Measurements from ENCODE around the gene OR10AG1. TPM values are rescaled to one million over a fixed set of nuclear protein-coding genes. Genes with fewer than 3 reads are reported as not detected.

The OR10AG1 gene
- total and polyA plus RNA-seq, 9 of the 15 experiments (the other 6 are each of a cell fraction or from before 2014, with no cell fraction given), result not detected

DNA sequence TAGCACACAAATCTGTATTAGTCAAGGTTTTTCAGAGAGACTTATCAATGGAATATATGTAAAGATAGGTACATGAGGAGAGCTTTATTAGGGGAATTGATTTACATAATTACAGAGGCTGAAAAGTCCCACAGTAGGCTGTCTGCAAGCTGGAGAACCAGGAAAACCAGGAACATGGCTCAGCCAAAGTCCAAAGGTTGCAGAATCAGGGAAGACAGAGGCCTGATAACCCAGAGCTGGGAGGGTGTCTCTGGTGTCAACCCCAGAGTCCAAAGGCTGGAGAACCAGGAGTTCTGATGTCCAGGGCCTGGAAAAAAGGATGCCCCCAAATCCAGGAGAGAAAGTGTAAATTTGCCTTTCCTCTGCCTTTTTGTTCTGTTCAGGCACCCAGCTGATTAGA is 41.0 kb upstream of the OR10AG1 start:
- Histone ChIP-seq H3K79me2 (ENCODE audit: control insufficient read depth, insufficient read depth, low read length) (no peaks in the 10 kb centered on the region), H3K9me3 (replicated peaks; ENCODE audit: control insufficient read depth, insufficient read depth, low read depth, low read length) (no peaks in the 10 kb centered on the region), H3K27me3 (ENCODE audit: control insufficient read depth in 2 of 2, insufficient read depth in 2 of 2, low read length in 2 of 2) (no peaks in the 10 kb centered on the region), H3K9ac (ENCODE audit: insufficient read depth in 1 of 2, low read depth in 2 of 2, low read length in 2 of 2) (no peak overlapping the region), H3K27ac (ENCODE audit: extremely low read depth, low read depth, low read length) (no peak overlapping the region), H3K4me2 (ENCODE audit: insufficient read depth, low read length) (no peak overlapping the region), H3K4me1 (replicated peaks in 1 of 2; ENCODE audit: control insufficient read depth in 2 of 2, insufficient read depth in 2 of 2, low read length in 2 of 2) (no peaks in the 10 kb centered on the region), H3K9me1 (ENCODE audit: control insufficient read depth, insufficient read depth, low read length) (no peaks in the 10 kb centered on the region), H3K4me3 (no peak overlapping the region), H4K20me1 (replicated peaks; ENCODE audit: control insufficient read depth, insufficient read depth, low read length) (no peaks in the 10 kb centered on the region), H2AFZ (ENCODE audit: low read depth, low read length) (no peak overlapping the region), H3K36me3 (ENCODE audit: control insufficient read depth, insufficient read depth, low read length) (no peaks in the 10 kb centered on the region)
- intact Hi-C loops (cut with micrococcal nuclease), result no loop called here
- no peak for ATAC-seq
- FAIRE-seq, result no peak
- DNase-seq (ENCODE audit: extremely low read depth in 1 of 4, low spot score in 3 of 4), result no peak
- ChIA-PET CTCF (ENCODE audit: low intra/inter-chr PET ratio) (no interaction called here), POLR2A (interaction anchor here (0.7 kb wide), 1 partner anchor 1845 kb away, joined by 4 read pairs; no protein-coding TSS in a partner anchor)
- no TSS peak for BruUV-seq (replicated peaks)
- in situ Hi-C loops (cut with MboI), result no loop called here
- TF ChIP-seq ZNF431 (CRISPR knock-in tag; IDR thresholded peaks at IDR 0.05), result no peak
- TF ChIP-seq CBX5 (IDR thresholded peaks at IDR 0.05; ENCODE audit: borderline replicate concordance, low read depth), result no peak
- no peak for TF ChIP-seq MYNN (IDR thresholded peaks at IDR 0.05)
- TF ChIP-seq MYNN (CRISPR knock-in tag; IDR thresholded peaks at IDR 0.05), result no peak
- TF ChIP-seq, protein P1, sequence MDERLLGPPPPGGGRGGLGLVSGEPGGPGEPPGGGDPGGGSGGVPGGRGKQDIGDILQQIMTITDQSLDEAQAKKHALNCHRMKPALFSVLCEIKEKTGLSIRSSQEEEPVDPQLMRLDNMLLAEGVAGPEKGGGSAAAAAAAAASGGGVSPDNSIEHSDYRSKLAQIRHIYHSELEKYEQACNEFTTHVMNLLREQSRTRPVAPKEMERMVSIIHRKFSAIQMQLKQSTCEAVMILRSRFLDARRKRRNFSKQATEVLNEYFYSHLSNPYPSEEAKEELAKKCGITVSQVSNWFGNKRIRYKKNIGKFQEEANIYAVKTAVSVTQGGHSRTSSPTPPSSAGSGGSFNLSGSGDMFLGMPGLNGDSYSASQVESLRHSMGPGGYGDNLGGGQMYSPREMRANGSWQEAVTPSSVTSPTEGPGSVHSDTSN (CRISPR knock-in tag; IDR thresholded peaks at IDR 0.05; ENCODE audit: low read depth), result no peak
- TF ChIP-seq, protein P1 (tag; conservative IDR thresholded peaks at IDR 0.05; ENCODE audit: low read depth), result no peak
- TF ChIP-seq, protein P2, sequence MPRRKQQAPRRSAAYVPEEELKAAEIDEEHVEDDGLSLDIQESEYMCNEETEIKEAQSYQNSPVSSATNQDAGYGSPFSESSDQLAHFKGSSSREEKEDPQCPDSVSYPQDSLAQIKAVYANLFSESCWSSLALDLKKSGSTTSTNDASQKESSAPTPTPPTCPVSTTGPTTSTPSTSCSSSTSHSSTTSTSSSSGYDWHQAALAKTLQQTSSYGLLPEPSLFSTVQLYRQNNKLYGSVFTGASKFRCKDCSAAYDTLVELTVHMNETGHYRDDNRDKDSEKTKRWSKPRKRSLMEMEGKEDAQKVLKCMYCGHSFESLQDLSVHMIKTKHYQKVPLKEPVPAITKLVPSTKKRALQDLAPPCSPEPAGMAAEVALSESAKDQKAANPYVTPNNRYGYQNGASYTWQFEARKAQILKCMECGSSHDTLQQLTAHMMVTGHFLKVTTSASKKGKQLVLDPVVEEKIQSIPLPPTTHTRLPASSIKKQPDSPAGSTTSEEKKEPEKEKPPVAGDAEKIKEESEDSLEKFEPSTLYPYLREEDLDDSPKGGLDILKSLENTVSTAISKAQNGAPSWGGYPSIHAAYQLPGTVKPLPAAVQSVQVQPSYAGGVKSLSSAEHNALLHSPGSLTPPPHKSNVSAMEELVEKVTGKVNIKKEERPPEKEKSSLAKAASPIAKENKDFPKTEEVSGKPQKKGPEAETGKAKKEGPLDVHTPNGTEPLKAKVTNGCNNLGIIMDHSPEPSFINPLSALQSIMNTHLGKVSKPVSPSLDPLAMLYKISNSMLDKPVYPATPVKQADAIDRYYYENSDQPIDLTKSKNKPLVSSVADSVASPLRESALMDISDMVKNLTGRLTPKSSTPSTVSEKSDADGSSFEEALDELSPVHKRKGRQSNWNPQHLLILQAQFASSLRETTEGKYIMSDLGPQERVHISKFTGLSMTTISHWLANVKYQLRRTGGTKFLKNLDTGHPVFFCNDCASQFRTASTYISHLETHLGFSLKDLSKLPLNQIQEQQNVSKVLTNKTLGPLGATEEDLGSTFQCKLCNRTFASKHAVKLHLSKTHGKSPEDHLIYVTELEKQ (CRISPR knock-in tag; IDR thresholded peaks at IDR 0.05), result no peak
- TF ChIP-seq, protein P3, sequence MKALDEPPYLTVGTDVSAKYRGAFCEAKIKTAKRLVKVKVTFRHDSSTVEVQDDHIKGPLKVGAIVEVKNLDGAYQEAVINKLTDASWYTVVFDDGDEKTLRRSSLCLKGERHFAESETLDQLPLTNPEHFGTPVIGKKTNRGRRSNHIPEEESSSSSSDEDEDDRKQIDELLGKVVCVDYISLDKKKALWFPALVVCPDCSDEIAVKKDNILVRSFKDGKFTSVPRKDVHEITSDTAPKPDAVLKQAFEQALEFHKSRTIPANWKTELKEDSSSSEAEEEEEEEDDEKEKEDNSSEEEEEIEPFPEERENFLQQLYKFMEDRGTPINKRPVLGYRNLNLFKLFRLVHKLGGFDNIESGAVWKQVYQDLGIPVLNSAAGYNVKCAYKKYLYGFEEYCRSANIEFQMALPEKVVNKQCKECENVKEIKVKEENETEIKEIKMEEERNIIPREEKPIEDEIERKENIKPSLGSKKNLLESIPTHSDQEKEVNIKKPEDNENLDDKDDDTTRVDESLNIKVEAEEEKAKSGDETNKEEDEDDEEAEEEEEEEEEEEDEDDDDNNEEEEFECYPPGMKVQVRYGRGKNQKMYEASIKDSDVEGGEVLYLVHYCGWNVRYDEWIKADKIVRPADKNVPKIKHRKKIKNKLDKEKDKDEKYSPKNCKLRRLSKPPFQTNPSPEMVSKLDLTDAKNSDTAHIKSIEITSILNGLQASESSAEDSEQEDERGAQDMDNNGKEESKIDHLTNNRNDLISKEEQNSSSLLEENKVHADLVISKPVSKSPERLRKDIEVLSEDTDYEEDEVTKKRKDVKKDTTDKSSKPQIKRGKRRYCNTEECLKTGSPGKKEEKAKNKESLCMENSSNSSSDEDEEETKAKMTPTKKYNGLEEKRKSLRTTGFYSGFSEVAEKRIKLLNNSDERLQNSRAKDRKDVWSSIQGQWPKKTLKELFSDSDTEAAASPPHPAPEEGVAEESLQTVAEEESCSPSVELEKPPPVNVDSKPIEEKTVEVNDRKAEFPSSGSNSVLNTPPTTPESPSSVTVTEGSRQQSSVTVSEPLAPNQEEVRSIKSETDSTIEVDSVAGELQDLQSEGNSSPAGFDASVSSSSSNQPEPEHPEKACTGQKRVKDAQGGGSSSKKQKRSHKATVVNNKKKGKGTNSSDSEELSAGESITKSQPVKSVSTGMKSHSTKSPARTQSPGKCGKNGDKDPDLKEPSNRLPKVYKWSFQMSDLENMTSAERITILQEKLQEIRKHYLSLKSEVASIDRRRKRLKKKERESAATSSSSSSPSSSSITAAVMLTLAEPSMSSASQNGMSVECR (CRISPR knock-in tag; IDR thresholded peaks at IDR 0.05), result no peak
- no peak for TF ChIP-seq ZNF282 (CRISPR knock-in tag; IDR thresholded peaks at IDR 0.05)
- no peak for TF ChIP-seq POLR3G (IDR thresholded peaks at IDR 0.05; ENCODE audit: extremely low read depth, insufficient read length, insufficient replicate concordance)
- TF ChIP-seq ZNF699 (CRISPR knock-in tag; IDR thresholded peaks at IDR 0.05; ENCODE audit: insufficient replicate concordance), result no peak
- no peak for TF ChIP-seq PRPF4 (IDR thresholded peaks at IDR 0.05; ENCODE audit: insufficient read depth, low read depth, low read length, poor library complexity, severe bottlenecking)
- TF ChIP-seq ZNF134 (CRISPR knock-in tag; conservative IDR thresholded peaks at IDR 0.05), result no peak
